HepG2 (cell line): Measurements from ENCODE around the gene CACNG7. TPM values are rescaled to one million over a fixed set of nuclear protein-coding genes. Genes with fewer than 3 reads are reported as not detected.

ENCODE experiments used
- ARID5B ChIP-seq: IDR thresholded peaks from 2 replicates; pipeline ENCODE4 v1.4.0; 2020; ENCODE audit warnings: mild to moderate bottlenecking, missing genetic modification reagents
- CEBPB ChIP-seq: IDR thresholded peaks from 2 replicates; pipeline ENCODE4 v1.6.1; 2011; ENCODE audit warnings: low read depth, low read length, improper control_type of control experiment, borderline replicate concordance
- HOXA7 ChIP-seq: sonication (generic); formaldehyde crosslinking; IDR thresholded peaks from 2 replicates; pipeline ENCODE4 v1.8.1; 2022; ENCODE audit warnings: mild to moderate bottlenecking, missing genetic modification reagents, moderate library complexity
- IKZF5 ChIP-seq: IDR thresholded peaks from 2 replicates; pipeline ENCODE4 v1.6.1; 2018; ENCODE audit warnings: missing genetic modification reagents, mild to moderate bottlenecking, missing compliant biosample characterization
- KDM3A ChIP-seq: IDR thresholded peaks from 2 replicates; pipeline ENCODE4 v1.6.1; 2018; ENCODE audit warnings: low read depth, missing compliant biosample characterization
- KLF13 ChIP-seq: sonication (generic); formaldehyde crosslinking; IDR thresholded peaks from 2 replicates; pipeline ENCODE4 v1.4.0; 2020; ENCODE audit warnings: mild to moderate bottlenecking, missing genetic modification reagents
- NFYC ChIP-seq: IDR thresholded peaks from 2 replicates; pipeline ENCODE4 v1.6.1; 2016; ENCODE audit warnings: missing genetic modification reagents, missing compliant biosample characterization
- NR2C2 ChIP-seq: sonication (generic); formaldehyde crosslinking; IDR thresholded peaks from 2 replicates; pipeline ENCODE4 v1.4.0; 2020; ENCODE audit warnings: missing genetic modification reagents, mild to moderate bottlenecking, moderate library complexity, borderline replicate concordance
- PHF5A ChIP-seq: IDR thresholded peaks from one replicate; pipeline ENCODE4 v1.6.1; 2018; ENCODE audit warnings: low read depth, missing genetic modification reagents; ENCODE audit not compliant: unreplicated experiment
- RFXAP ChIP-seq: sonication (generic); formaldehyde crosslinking; IDR thresholded peaks from 2 replicates; pipeline ENCODE4 v1.4.0; 2020; ENCODE audit warnings: missing genetic modification reagents, borderline replicate concordance
- SIN3A ChIP-seq: IDR thresholded peaks from 2 replicates; pipeline ENCODE4 v1.6.1; 2011; ENCODE audit warnings: low read depth, mild to moderate bottlenecking, control low read depth, low read length, borderline replicate concordance
- SIX4 ChIP-seq: sonication (generic); formaldehyde crosslinking; IDR thresholded peaks from 2 replicates; pipeline ENCODE4 v1.4.0; 2020; ENCODE audit warnings: missing genetic modification reagents
- TAF15 ChIP-seq: fragments of 200-400 bp; formaldehyde crosslinking; IDR thresholded peaks from one replicate; pipeline ENCODE4 v1.6.1; 2018; ENCODE audit warnings: mild to moderate bottlenecking, low read depth, low read length; ENCODE audit not compliant: poor library complexity, severe bottlenecking
- TARDBP ChIP-seq: sonication (generic); formaldehyde crosslinking; IDR thresholded peaks from 2 replicates; pipeline ENCODE4 v1.8.0; 2022; ENCODE audit warnings: mild to moderate bottlenecking, missing genetic modification reagents
- TCF12 ChIP-seq, 2 experiments: fragments of 450-650 bp in 1 of 2; sonication (generic) in 1 of 2; formaldehyde crosslinking in 1 of 2; IDR thresholded peaks; 2 replicates each; pipeline versions ENCODE4 v1.6.1 to v1.8.0; 2017 to 2022; ENCODE audit warnings: antibody characterized with exemption in 1 of 2, mild to moderate bottlenecking in 1 of 2, missing genetic modification reagents in 1 of 2, moderate library complexity in 1 of 2
- ZBTB1 ChIP-seq: sonication (generic); formaldehyde crosslinking; IDR thresholded peaks from 2 replicates; pipeline ENCODE4 v1.4.0; 2020; ENCODE audit warnings: missing genetic modification reagents, borderline replicate concordance
- ZBTB7A ChIP-seq: sonication (generic); formaldehyde crosslinking; IDR thresholded peaks from 2 replicates; pipeline ENCODE4 v1.8.0; 2022; ENCODE audit warnings: mild to moderate bottlenecking, missing genetic modification reagents
- ZFX ChIP-seq: sonication (generic); formaldehyde crosslinking; IDR thresholded peaks from 2 replicates; pipeline ENCODE4 v1.4.0; 2020; ENCODE audit warnings: mild to moderate bottlenecking, low read depth, missing genetic modification reagents, moderate library complexity
- ZFYVE20 ChIP-seq: sonication (generic); formaldehyde crosslinking; IDR thresholded peaks from 2 replicates; pipeline ENCODE4 v1.8.0; 2023; ENCODE audit warnings: low read depth, mild to moderate bottlenecking, moderate library complexity, missing genetic modification reagents, borderline replicate concordance
- ZMAT5 ChIP-seq: sonication (generic); formaldehyde crosslinking; IDR thresholded peaks from 2 replicates; pipeline ENCODE4 v1.5.0; 2020; ENCODE audit warnings: mild to moderate bottlenecking, low read depth, missing genetic modification reagents, borderline replicate concordance
- ZNF205 ChIP-seq: IDR thresholded peaks from 2 replicates; pipeline ENCODE4 v1.6.1; 2018; ENCODE audit warnings: missing biosample characterization, missing genetic modification reagents
- ZNF317 ChIP-seq: sonication (generic); formaldehyde crosslinking; IDR thresholded peaks from 2 replicates; pipeline ENCODE4 v1.5.0; 2020; ENCODE audit warnings: mild to moderate bottlenecking, missing genetic modification reagents
- ZNF564 ChIP-seq: sonication (generic); formaldehyde crosslinking; IDR thresholded peaks from 2 replicates; pipeline ENCODE4 v1.8.1; 2023; ENCODE audit warnings: mild to moderate bottlenecking, missing genetic modification reagents
- ZNF660 ChIP-seq: sonication (generic); formaldehyde crosslinking; IDR thresholded peaks from 2 replicates; pipeline ENCODE4 v1.5.1; 2020; ENCODE audit warnings: mild to moderate bottlenecking, low read depth, missing genetic modification reagents, borderline replicate concordance
- ZNF674 ChIP-seq: sonication (generic); formaldehyde crosslinking; IDR thresholded peaks from 2 replicates; pipeline ENCODE4 v1.5.0; 2020; ENCODE audit warnings: low read depth, mild to moderate bottlenecking, missing genetic modification reagents
- ZNF782 ChIP-seq: sonication (generic); formaldehyde crosslinking; IDR thresholded peaks from 2 replicates; pipeline ENCODE4 v1.4.0; 2020; ENCODE audit warnings: missing genetic modification reagents, mild to moderate bottlenecking, borderline replicate concordance
- polyA plus RNA-seq, 8 experiments: library from polyadenylated mRNA; depleted of rRNA in 3 of 8; stranded (reverse) in 7 of 8; unstranded in 1 of 8; fragments of >200 nt; fragmentation: Illumina TruSeq in 4 of 8; extraction: Trizol in 4 of 8; gene quantifications; 2 replicates each; pipeline versions ENCODE4 v1.2.1 to v1.2.3, GENCODE V29; 2011 to 2016; ENCODE audit warnings: low read depth in 4 of 8, missing spikeins in 1 of 8, mixed read lengths in 1 of 8; ENCODE audit not compliant: insufficient read depth in 1 of 8
- total RNA-seq, 5 experiments: library from RNA; depleted of rRNA; stranded (reverse); fragments of >200 nt; fragmentation: Illumina TruSeq; extraction: Trizol; gene quantifications; 2 replicates each; pipeline ENCODE4 v1.2.3, GENCODE V29; 2016; ENCODE audit warnings: low read depth in 1 of 5

CACNG7 gene
- total and polyA plus RNA-seq, 2 of the 13 experiments (the other 11 are each of a cell fraction or from before 2014, with no cell fraction given) = not detected

- TF ChIP-seq CEBPB (no peak), SIN3A (no peak), PHF5A (CRISPR knock-in tag) (peak; percentile 91), TARDBP (CRISPR knock-in tag) (peak; percentile 90), ZFYVE20 (CRISPR knock-in tag) (no peak), ZNF317 (CRISPR knock-in tag) (peak; percentile 59; the same call in 1 of the 2 replicates), RFXAP (CRISPR knock-in tag) (no peak), KLF13 (no peak), HOXA7 (CRISPR knock-in tag) (no peak), KDM3A (CRISPR knock-in tag) (peak; percentile 85; the same call in 1 of the 2 replicates), ZNF660 (CRISPR knock-in tag) (no peak), ZFX (peak; percentile 55; the same call in 1 of the 2 replicates), ZMAT5 (CRISPR knock-in tag) (no peak), ZNF782 (CRISPR knock-in tag) (no peak; the same call in 1 of the 2 replicates), TCF12 (IDR thresholded peaks at IDR 0.05) (no peak), TCF12 (CRISPR knock-in tag; IDR thresholded peaks at IDR 0.05) (peak; percentile 83; the same call in 1 of the 2 replicates), ZNF205 (peak; percentile 63; the same call in 1 of the 2 replicates), SIX4 (CRISPR knock-in tag) (no peak; the same call in 1 of the 2 replicates), NR2C2 (CRISPR knock-in tag) (peak; percentile 50; the same call in 1 of the 2 replicates), ZNF674 (CRISPR knock-in tag) (no peak), ARID5B (CRISPR knock-in tag) (peak; percentile 94), ZBTB7A (no peak), ZBTB1 (CRISPR knock-in tag) (no peak), TAF15 (no peak), IKZF5 (CRISPR knock-in tag) (peak; percentile 91), NFYC (no peak), ZNF564 (CRISPR knock-in tag) (no peak)
Observed at GRCh38 chr19:53864308-53864836, 44.7 kb upstream of the CACNG7 start (continued).
